Stimulated activated CD4-positive, alpha-beta T cell treated with anti-CD3 and anti-CD28 coated beads, Interleukin-1b, Interleukin-23, amount 100 ng/mL, for 4 hours (primary cell): ENCODE results near the gene NRG2.

Experiments
- DNase-seq, 2 donors: peaks; one replicate each; pipeline ENCODE4 v3.0.0-alpha.2; 2020; ENCODE audit warnings: low read depth in 2 of 2

NRG2 gene

DNA sequence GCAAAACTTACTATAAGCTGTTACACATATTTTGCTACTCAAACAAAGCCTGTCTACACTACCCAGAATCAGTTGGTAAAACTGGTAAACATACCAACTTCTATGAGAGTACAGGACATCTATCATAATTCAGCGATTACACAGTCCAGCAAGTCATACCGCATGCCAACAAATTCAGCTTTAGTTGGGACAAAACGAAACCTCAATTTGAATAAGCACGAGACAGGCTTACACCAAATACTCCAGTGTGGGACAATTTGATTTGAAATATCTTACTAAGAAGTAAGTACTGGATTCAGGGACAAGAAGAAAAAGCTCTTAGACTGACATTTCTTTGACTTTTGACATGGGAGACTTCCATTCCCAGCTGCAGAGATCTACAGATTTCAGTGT, 2.0 kb downstream of the NRG2 start:
- DNase-seq = no peak

DNA sequence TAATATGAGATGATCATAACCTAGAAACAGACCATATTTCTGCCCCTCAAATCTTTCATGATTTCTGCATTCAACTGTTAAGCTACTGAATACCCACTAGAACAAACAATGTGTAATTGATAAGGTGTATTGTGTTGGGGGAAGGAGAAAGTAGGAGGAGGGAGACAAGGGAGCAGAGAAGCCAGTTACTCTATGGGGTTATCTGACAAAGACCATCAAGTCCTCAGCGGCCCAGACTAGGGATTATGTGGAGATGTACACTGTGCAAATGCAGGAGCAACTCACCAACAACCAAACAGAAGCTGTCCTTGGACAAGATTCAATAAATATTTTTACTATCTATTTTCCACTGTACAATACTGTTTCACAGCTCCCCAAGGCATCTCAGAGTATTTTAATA, 2.7 kb downstream of the NRG2 start:
- no peak for DNase-seq

DNA sequence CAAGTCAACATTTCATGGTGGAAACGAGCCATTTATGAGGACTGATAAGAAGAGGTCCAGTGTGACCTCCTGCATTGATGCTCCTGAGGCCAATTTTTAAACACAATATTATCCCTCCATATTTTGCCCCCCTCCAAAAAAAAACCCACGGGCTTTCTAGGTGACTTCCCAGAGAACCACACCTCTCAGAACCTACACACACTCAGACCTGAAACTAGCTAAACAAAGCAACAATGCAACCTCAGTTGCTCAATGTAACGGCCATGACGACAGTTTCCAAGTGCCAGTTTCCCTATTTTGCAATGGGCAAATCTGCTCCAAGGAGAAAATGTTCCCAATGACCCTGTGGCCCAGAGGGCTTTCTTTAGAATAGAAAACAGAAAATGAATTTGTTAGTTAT, 3.5 kb downstream of the NRG2 start:
- no peak for DNase-seq

GRCh38 chr5:140038373-140038957, 4.6 kb downstream of the NRG2 start:
- no peak for DNase-seq

- no peak for DNase-seq
These were observed 6.1 kb downstream of the NRG2 start for GRCh38 chr5:140037012-140037411.

DNA sequence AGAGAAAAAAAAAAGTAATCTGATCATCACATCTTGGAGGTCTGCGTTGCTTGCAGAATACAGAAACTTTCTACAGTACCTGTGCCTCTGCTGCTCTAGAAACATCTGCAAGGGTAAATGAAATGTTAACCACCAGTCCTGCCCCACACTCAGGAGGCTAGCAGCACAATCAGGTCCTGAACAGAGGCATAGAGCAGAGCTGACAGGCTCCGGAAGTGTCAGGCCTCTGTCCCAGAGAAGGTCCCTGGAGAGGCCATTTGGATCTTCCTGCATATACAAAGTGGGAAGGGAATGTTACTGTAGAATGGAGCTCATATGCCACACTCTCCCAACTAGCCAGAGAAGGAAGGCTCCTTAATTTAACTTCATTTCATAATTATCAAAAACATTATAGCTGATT, 7.2 kb downstream of the NRG2 start:
- DNase-seq = no peak

GRCh38 chr5:140033037-140033760, 9.9 kb downstream of the NRG2 start:
- no peak for DNase-seq

GRCh38 chr5:140032296-140032695, 10.8 kb downstream of the NRG2 start:
- no peak for DNase-seq

- no peak for DNase-seq
These were observed 15.3 kb downstream of the NRG2 start for GRCh38 chr5:140027807-140028206.

GRCh38 chr5:140025736-140026135, 17.4 kb downstream of the NRG2 start:
- no peak for DNase-seq

GRCh38 chr5:140024928-140025327, 18.2 kb downstream of the NRG2 start:
- no peak for DNase-seq

DNA sequence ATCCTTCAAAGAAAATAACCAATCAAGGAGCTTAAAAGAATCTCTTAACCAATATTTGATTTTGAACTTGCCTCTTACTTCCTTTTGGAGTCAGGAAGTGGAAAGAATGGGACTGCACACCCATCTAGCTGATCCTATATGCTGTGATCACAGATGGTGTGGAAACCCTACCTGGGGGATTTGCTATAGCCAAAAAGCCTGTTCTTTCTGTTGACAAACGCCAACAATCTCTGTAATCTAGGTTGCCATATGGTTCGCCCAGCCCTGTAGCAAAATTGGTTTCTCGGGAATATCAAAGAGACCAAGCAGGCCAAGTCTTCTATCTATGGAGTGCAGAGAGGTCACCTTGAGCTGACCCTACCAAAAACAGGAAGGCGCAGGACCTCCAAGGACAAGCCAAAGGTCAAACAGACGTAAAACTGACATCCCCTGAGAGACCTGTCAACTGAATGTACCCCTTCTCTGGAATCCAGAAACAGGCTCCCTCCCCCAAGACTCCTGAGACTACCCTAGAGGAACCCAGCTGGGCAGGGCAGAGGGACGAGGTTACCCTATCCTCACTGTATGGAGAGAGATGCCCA, 19.4 kb downstream of the NRG2 start:
- no peak for DNase-seq

DNA sequence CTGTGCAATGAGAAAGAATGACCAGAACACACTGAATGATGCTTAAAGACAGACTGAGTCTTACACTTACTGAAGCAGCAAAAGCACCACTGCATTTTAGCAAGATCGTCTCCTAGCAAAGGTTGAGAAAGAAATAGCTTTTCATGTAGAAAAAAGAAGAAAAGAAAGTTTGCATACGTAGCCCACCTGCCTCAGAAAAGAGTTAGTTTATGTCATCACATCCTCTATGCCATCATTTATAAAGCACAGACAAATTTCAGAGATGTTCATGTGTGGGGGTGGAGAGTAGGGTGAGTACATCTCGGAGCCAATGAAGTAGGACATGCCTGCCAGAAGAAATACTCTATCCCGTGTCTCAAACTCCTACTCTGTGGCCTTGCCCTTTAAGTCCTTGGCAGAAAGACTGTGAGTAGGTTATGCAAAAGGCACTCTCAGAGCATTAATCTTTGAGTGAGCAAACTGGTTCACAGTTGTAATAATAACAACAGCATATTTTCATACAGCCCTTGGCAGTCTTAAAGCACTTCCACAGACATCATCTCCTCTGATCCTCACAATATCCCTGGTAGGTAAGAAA, 22.4 kb downstream of the NRG2 start:
- no peak for DNase-seq

GRCh38 chr5:140018920-140019644, 24.0 kb downstream of the NRG2 start:
- no peak for DNase-seq

GRCh38 chr5:140018517-140018916, 24.6 kb downstream of the NRG2 start:
- no peak for DNase-seq

DNA sequence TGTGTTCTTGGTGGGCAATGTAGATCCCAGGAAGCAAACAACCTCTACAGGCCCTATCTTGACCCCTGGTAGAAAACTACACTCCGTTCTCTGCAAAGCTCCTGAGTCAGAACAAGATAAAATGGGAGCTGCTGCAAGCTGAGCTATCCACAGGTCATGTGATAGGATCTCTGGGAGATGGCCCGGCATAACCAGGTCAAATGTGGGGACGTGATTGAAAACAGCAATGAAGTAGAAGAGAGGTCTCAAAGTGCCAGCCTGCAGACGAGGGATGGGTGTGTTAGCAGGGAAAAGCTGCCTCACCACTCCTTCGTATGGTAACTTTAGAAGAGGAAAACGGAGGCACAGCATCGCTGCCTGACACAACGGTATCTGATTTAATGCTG, 25.0 kb downstream of the NRG2 start:
- DNase-seq = no peak

DNA sequence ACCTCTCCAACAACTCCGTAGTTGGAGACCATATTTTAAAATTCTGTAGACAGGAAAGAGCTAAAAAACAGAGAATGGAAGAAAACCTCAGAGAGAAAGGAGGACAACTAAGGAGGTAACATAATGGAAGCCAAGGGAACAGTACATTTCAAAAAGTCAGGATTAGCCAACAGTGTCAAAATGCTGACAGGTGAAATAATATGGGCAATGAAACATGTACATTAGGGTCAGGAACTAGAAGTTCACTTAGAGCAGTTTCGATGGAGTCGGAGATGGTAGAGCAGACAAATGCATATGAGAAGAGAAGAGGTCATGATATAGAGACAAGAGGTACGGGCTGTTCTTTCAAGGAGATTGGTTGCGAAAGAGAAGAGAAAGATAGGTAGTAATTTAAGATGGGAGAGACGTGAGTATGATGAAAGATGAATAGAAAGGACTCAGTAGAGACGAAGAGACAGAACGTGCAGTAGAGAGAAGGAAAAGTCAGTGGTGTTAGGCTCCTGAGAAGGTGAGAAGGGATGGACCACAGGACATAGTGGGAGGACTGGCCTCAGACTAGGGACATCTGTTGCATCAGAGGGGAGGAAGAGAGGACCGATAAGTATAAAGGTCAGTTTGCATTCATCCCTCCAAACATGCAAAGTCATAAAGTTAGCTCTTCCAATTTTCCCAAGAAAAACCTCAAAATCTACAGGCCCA, 25.6 kb downstream of the NRG2 start:
- DNase-seq = no peak

DNA sequence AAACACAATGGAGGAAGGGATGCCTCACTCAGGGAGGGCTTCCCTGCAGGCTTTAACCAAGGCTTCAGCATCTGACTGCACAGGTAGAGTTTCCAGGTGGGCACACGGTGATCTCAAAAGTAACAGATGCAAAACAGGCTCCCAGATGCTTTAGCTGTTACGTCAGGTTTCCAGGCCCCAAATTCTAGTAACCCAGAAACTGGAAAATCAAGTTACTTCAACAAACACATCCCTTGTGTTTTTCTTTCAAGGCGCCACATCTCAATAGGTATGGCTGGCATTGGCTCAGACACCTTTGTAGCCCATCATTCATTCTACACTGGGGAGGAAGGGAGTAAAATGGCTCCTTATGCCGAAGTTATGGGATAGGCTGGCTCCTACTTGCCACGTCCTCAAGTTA, 27.4 kb downstream of the NRG2 start:
- DNase-seq = no peak

DNA sequence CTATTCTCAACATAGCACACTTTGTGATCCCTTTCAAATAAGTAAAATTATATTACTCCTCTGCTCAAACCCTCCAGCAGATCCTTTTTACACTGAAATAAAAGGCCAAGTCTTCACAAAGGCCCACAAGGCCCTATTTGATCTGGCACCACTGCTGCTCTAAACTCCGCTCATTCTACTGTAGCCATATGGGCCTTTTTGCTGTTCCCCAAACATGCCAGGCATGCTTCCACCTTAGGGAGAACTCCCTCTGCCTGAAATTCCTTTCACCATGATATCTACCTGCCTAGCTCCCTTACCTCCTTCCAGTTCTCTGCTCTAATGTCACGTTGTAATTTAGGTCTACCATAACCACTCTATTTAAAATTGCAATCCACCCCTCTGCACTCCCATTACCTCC, 28.3 kb downstream of the NRG2 start:
- no peak for DNase-seq

- DNase-seq = no peak
These were observed 29.6 kb downstream of the NRG2 start for GRCh38 chr5:140013536-140013935.

DNA sequence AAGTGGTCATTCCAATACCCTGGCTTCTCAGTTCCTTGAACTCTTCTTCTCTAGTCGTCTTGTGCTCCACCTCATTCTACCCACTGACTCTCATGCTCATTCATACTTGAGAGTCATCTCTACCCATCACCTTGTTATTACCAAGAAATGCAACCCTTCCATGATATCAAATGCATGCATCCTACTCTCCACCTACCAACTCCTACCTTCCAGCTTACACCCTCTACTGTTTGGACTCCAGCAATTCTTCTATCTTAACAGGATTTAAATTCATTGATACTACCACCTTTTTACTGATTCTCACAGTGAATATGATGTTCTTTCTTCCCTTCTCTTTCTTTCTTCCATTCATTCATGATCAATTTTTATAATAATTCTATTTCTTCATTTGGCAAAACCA, 30.7 kb downstream of the NRG2 start:
- no peak for DNase-seq

- no peak for DNase-seq
These were observed 31.7 kb downstream of the NRG2 start for GRCh38 chr5:140011297-140011802.
